HepG2 (cell line): ENCODE results near the gene SMIM36. TPM values are rescaled to one million over a fixed set of nuclear protein-coding genes. Genes with fewer than 3 reads are reported as not detected.

ENCODE experiments used
- BORCS8-MEF2B ChIP-seq: sonication (generic); formaldehyde crosslinking; IDR thresholded peaks from 2 replicates; pipeline ENCODE4 v1.8.0; 2022; ENCODE audit warnings: mild to moderate bottlenecking, missing genetic modification reagents
- CENPT ChIP-seq: sonication (generic); formaldehyde crosslinking; IDR thresholded peaks from 2 replicates; pipeline ENCODE4 v1.8.0; 2022; ENCODE audit warnings: low read depth, mild to moderate bottlenecking, moderate library complexity, missing genetic modification reagents
- ELF3 ChIP-seq: IDR thresholded peaks from 2 replicates; pipeline ENCODE4 v1.6.1; 2016; ENCODE audit warnings: missing genetic modification reagents, missing compliant biosample characterization
- HDAC2 ChIP-seq: sonication (generic); formaldehyde crosslinking; IDR thresholded peaks from 2 replicates; pipeline ENCODE4 v1.4.0; 2020; ENCODE audit warnings: missing genetic modification reagents
- KDM5A ChIP-seq: fragments of 200-600 bp; sonication (generic); IDR thresholded peaks from 2 replicates; pipeline ENCODE4 v1.7.0; 2018; ENCODE audit warnings: antibody characterized with exemption, mild to moderate bottlenecking, low read length, borderline replicate concordance
- KMT2B ChIP-seq: IDR thresholded peaks from 2 replicates; pipeline ENCODE4 v1.6.1; 2016; ENCODE audit warnings: missing genetic modification reagents, missing compliant biosample characterization
- NR2F2 ChIP-seq: IDR thresholded peaks from 2 replicates; pipeline ENCODE4 v1.6.1; 2012; ENCODE audit warnings: low read depth, inconsistent platforms, borderline replicate concordance
- PAF1 ChIP-seq: IDR thresholded peaks from 2 replicates; pipeline ENCODE4 v1.6.1; 2016; ENCODE audit warnings: missing genetic modification reagents, missing compliant biosample characterization
- RBM22 ChIP-seq: fragments of 200-400 bp; formaldehyde crosslinking; optimal IDR thresholded peaks from 2 replicates; pipeline ENCODE3; 2017; ENCODE audit warnings: mild to moderate bottlenecking, low read length, moderate library complexity
- REPIN1 ChIP-seq: sonication (generic); formaldehyde crosslinking; IDR thresholded peaks from 2 replicates; pipeline ENCODE4 v1.8.0; 2022; ENCODE audit warnings: missing genetic modification reagents, low read depth, mild to moderate bottlenecking, borderline replicate concordance
- SCMH1 ChIP-seq: sonication (generic); formaldehyde crosslinking; IDR thresholded peaks from 2 replicates; pipeline ENCODE4 v1.9.0; 2021; ENCODE audit warnings: missing genetic modification reagents, mild to moderate bottlenecking, borderline replicate concordance
- SRF ChIP-seq: IDR thresholded peaks from 2 replicates; pipeline ENCODE4 v1.6.1; 2011; ENCODE audit warnings: mild to moderate bottlenecking, low read depth, low read length, moderate library complexity
- TGIF2 ChIP-seq: IDR thresholded peaks from 2 replicates; pipeline ENCODE4 v1.6.1; 2016; ENCODE audit warnings: control low read depth, missing compliant biosample characterization
- TMF1 ChIP-seq: sonication (generic); formaldehyde crosslinking; IDR thresholded peaks from 2 replicates; pipeline ENCODE4 v1.8.1; 2022; ENCODE audit warnings: low read depth, missing genetic modification reagents
- ZFX ChIP-seq: sonication (generic); formaldehyde crosslinking; IDR thresholded peaks from 2 replicates; pipeline ENCODE4 v1.4.0; 2020; ENCODE audit warnings: mild to moderate bottlenecking, low read depth, missing genetic modification reagents, moderate library complexity
- ZKSCAN8 ChIP-seq: IDR thresholded peaks from 2 replicates; pipeline ENCODE4 v1.6.1; 2016; ENCODE audit warnings: borderline replicate concordance, missing genetic modification reagents, missing compliant biosample characterization
- ZNF225 ChIP-seq: sonication (generic); formaldehyde crosslinking; IDR thresholded peaks from 2 replicates; pipeline ENCODE4 v1.4.0; 2020; ENCODE audit warnings: mild to moderate bottlenecking, missing genetic modification reagents
- ZNF337 ChIP-seq: sonication (generic); formaldehyde crosslinking; IDR thresholded peaks from 2 replicates; pipeline ENCODE4 v1.5.1; 2020; ENCODE audit warnings: missing genetic modification reagents, low read depth, mild to moderate bottlenecking, borderline replicate concordance
- ZNF552 ChIP-seq: sonication (generic); formaldehyde crosslinking; IDR thresholded peaks from 2 replicates; pipeline ENCODE4 v1.9.0; 2022; ENCODE audit warnings: missing genetic modification reagents, mild to moderate bottlenecking, borderline replicate concordance
- ZNF678 ChIP-seq: sonication (generic); formaldehyde crosslinking; IDR thresholded peaks from 2 replicates; pipeline ENCODE4 v1.4.0; 2020; ENCODE audit warnings: mild to moderate bottlenecking, missing genetic modification reagents
- ZNF761 ChIP-seq: sonication (generic); formaldehyde crosslinking; conservative IDR thresholded peaks from 2 replicates; pipeline ENCODE4 v1.4.0; 2020; ENCODE audit warnings: mild to moderate bottlenecking, missing genetic modification reagents
- ZSCAN12 ChIP-seq: sonication (generic); formaldehyde crosslinking; IDR thresholded peaks from 2 replicates; pipeline ENCODE4 v1.9.0; 2021; ENCODE audit warnings: mild to moderate bottlenecking, missing genetic modification reagents
- polyA plus RNA-seq, 8 experiments: library from polyadenylated mRNA; depleted of rRNA in 3 of 8; stranded (reverse) in 7 of 8; unstranded in 1 of 8; fragments of >200 nt; fragmentation: Illumina TruSeq in 4 of 8; extraction: Trizol in 4 of 8; gene quantifications; 2 replicates each; pipeline versions ENCODE4 v1.2.1 to v1.2.3, GENCODE V29; 2011 to 2016; ENCODE audit warnings: low read depth in 4 of 8, missing spikeins in 1 of 8, mixed read lengths in 1 of 8; ENCODE audit not compliant: insufficient read depth in 1 of 8
- total RNA-seq, 5 experiments: library from RNA; depleted of rRNA; stranded (reverse); fragments of >200 nt; fragmentation: Illumina TruSeq; extraction: Trizol; gene quantifications; 2 replicates each; pipeline ENCODE4 v1.2.3, GENCODE V29; 2016; ENCODE audit warnings: low read depth in 1 of 5
- TF ChIP-seq, protein P1 (sequence below): sonication (generic); formaldehyde crosslinking; IDR thresholded peaks from 2 replicates; pipeline ENCODE4 v1.5.0; 2020; ENCODE audit warnings: missing genetic modification reagents, mild to moderate bottlenecking, borderline replicate concordance
- TF ChIP-seq, protein P2 (sequence below): sonication (generic); formaldehyde crosslinking; conservative IDR thresholded peaks from 2 replicates; pipeline ENCODE4 v1.4.0; 2020; ENCODE audit warnings: mild to moderate bottlenecking, missing genetic modification reagents, moderate library complexity
- TF ChIP-seq, protein P3 (sequence below): sonication (generic); formaldehyde crosslinking; IDR thresholded peaks from 2 replicates; pipeline ENCODE4 v1.4.0; 2020; ENCODE audit warnings: missing genetic modification reagents; ENCODE audit errors: not compliant biosample characterization

SMIM36 gene
- total and polyA plus RNA-seq, 2 of the 13 experiments (the other 11 are each of a cell fraction or from before 2014, with no cell fraction given) = not detected

DNA sequence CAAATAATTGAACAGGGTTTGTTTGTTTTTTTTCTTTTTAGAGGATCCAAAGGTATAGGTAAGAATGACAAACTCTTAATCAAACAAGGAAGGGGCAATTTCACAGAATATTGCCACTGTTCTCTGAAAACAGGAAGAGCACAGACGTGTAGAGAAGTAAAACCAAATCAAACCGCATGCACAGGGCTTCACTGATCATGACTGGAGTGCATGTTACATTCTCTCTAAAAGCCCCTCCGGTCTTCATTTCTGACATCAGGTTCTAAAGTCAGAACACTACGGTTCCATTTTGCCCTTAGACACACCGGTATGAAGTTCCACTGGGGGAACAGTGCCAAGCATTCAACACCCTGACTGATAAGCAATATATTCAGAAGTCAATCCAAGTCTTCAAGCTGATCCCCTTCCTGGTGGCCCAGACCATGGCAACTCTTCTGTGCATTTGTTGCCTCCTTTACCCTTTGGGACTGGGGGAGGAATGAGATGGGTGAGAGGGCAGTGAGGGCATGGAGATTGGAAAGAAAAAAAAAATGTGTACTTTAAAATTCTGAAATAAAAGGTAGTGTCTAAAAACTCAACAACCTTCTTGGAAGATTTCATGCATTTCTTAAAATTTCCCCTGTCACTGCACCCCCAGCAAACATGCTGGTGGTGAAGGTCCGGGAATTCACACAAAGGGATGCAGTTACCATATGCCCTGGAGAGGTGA, 91.0 kb downstream of the SMIM36 start (continued):
- TF ChIP-seq ZNF678 (CRISPR knock-in tag) (0 out of 2 replicates have a peak, but pooled peaks have one; percentile 32), ZSCAN12 (CRISPR knock-in tag) (0 out of 2 replicates have a peak, but pooled peaks have one; percentile 8), BORCS8-MEF2B (CRISPR knock-in tag) (0 out of 2 replicates have a peak, but pooled peaks have one; percentile 19), ZNF225 (CRISPR knock-in tag) (no peak), ZFX (no peak), ZNF761 (CRISPR knock-in tag) (0 out of 2 replicates have a peak, but pooled peaks have one; percentile 50), TMF1 (CRISPR knock-in tag) (no peak), KMT2B (no peak), CENPT (CRISPR knock-in tag) (no peak), ELF3 (CRISPR knock-in tag) (no peak), HDAC2 (CRISPR knock-in tag) (no peak), NR2F2 (no peak), REPIN1 (CRISPR knock-in tag) (peak; percentile 17; the same call in 1 of the 2 replicates), RBM22 (peak; percentile 82), PAF1 (CRISPR knock-in tag) (peak; percentile 26; the same call in 1 of the 2 replicates), SRF (no peak), SCMH1 (CRISPR knock-in tag) (no peak), TGIF2 (CRISPR knock-in tag) (peak; percentile 66; the same call in 1 of the 2 replicates), ZNF552 (CRISPR knock-in tag) (no peak), KDM5A (peak; percentile 46), ZKSCAN8 (CRISPR knock-in tag) (0 out of 2 replicates have a peak, but pooled peaks have one; percentile 17), ZNF337 (CRISPR knock-in tag) (peak; percentile 55; the same call in 1 of the 2 replicates)
- TF ChIP-seq, protein P1, sequence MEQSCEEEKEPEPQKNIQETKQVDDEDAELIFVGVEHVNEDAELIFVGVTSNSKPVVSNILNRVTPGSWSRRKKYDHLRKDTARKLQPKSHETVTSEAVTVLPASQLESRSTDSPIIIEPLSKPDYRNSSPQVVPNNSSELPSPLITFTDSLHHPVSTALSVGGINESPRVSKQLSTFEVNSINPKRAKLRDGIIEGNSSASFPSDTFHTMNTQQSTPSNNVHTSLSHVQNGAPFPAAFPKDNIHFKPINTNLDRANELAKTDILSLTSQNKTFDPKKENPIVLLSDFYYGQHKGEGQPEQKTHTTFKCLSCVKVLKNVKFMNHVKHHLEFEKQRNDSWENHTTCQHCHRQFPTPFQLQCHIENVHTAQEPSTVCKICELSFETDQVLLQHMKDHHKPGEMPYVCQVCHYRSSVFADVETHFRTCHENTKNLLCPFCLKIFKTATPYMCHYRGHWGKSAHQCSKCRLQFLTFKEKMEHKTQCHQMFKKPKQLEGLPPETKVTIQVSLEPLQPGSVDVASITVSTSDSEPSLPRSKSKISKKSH (CRISPR knock-in tag) = no peak
- TF ChIP-seq, protein P2, sequence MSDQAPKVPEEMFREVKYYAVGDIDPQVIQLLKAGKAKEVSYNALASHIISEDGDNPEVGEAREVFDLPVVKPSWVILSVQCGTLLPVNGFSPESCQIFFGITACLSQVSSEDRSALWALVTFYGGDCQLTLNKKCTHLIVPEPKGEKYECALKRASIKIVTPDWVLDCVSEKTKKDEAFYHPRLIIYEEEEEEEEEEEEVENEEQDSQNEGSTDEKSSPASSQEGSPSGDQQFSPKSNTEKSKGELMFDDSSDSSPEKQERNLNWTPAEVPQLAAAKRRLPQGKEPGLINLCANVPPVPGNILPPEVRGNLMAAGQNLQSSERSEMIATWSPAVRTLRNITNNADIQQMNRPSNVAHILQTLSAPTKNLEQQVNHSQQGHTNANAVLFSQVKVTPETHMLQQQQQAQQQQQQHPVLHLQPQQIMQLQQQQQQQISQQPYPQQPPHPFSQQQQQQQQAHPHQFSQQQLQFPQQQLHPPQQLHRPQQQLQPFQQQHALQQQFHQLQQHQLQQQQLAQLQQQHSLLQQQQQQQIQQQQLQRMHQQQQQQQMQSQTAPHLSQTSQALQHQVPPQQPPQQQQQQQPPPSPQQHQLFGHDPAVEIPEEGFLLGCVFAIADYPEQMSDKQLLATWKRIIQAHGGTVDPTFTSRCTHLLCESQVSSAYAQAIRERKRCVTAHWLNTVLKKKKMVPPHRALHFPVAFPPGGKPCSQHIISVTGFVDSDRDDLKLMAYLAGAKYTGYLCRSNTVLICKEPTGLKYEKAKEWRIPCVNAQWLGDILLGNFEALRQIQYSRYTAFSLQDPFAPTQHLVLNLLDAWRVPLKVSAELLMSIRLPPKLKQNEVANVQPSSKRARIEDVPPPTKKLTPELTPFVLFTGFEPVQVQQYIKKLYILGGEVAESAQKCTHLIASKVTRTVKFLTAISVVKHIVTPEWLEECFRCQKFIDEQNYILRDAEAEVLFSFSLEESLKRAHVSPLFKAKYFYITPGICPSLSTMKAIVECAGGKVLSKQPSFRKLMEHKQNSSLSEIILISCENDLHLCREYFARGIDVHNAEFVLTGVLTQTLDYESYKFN (CRISPR knock-in tag) = peak; percentile 22
- TF ChIP-seq, protein P3, sequence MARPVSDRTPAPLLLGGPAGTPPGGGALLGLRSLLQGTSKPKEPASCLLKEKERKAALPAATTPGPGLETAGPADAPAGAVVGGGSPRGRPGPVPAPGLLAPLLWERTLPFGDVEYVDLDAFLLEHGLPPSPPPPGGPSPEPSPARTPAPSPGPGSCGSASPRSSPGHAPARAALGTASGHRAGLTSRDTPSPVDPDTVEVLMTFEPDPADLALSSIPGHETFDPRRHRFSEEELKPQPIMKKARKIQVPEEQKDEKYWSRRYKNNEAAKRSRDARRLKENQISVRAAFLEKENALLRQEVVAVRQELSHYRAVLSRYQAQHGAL (CRISPR knock-in tag) = no peak
